K562 (cell line): Measurements from ENCODE around the gene GPER1. TPM values are rescaled to one million over a fixed set of nuclear protein-coding genes. Genes with fewer than 3 reads are reported as not detected.

Experiments
- ATAC-seq: fragments of 200-7000 bp; cut with Tn5 transposase; 3 replicates; pipeline ENCODE4 v1.9.1; 2020; ENCODE audit warnings: moderate library complexity
- BruUV-seq: library from RNA; stranded (reverse); fragments of 400-500 nt; replicated peaks from 2 replicates; lab custom pipeline; 2021; lab: Mats Ljungman, UMichigan
- CTCF ChIA-PET: fragments of 300-600 bp; formaldehyde crosslinking; extraction: SDS; loops from one replicate; lab custom pipeline; 2021; ENCODE audit warnings: low intra/inter-chr PET ratio; lab: Yijun Ruan, JAX
- POLR2A ChIA-PET: fragments of 300-600, 350-650 bp; sonication (Branson Sonifier 250); formaldehyde crosslinking; extraction: SDS; loops from one replicate; lab custom pipeline; 2021; ENCODE audit warnings: antibody characterized with exemption, inconsistent platforms; lab: Yijun Ruan, JAX
- DNase-seq, 4 experiments: peaks; one replicate each; pipeline versions ENCODE4 v3.0.0 to v3.0.0-alpha.2; 2011 to 2018; ENCODE audit warnings: low spot score in 3 of 4, mixed read lengths in 3 of 4; ENCODE audit errors: extremely low read depth in 1 of 4
- FAIRE-seq: peaks from 2 replicates; lab custom pipeline; 2011; peaks lifted over from hg19 to GRCh38; lab: Jason Lieb, UNC
- H2AFZ ChIP-seq: 2 replicates; pipeline ENCODE4 v1.6.0; 2011; ENCODE audit warnings: low read depth, low read length, control low read depth, inconsistent platforms
- H3K27ac ChIP-seq: fragments of 200-600 bp; 3 replicates; pipeline ENCODE4 v1.8.0; 2011; ENCODE audit warnings: low read depth, mild to moderate bottlenecking, control low read depth, inconsistent platforms, low read length, moderate library complexity, mixed read lengths; ENCODE audit errors: extremely low read depth
- H3K27me3 ChIP-seq, 2 experiments: fragments of 300-600 bp in 1 of 2; 2 replicates in 1 of 2; 3 replicates in 1 of 2; pipeline versions ENCODE4 v1.6.0 to v1.8.0; 2011; ENCODE audit warnings: inconsistent platforms in 2 of 2, low read length in 2 of 2, mild to moderate bottlenecking in 1 of 2, mixed read lengths in 1 of 2, moderate library complexity in 1 of 2; ENCODE audit not compliant: control insufficient read depth in 2 of 2, insufficient read depth in 2 of 2
- H3K36me3 ChIP-seq: fragments of 300-600 bp; 3 replicates; pipeline ENCODE4 v1.8.0; 2011; ENCODE audit warnings: mild to moderate bottlenecking, low read length, inconsistent platforms; ENCODE audit not compliant: control insufficient read depth, insufficient read depth
- H3K4me1 ChIP-seq, 2 experiments: fragments of 200-600 bp in 1 of 2; replicated peaks in 1 of 2; 2 replicates in 1 of 2; 3 replicates in 1 of 2; pipeline versions ENCODE4 v1.5.1 to v1.8.0; 2011; ENCODE audit warnings: inconsistent platforms in 2 of 2, low read length in 2 of 2, mild to moderate bottlenecking in 1 of 2, mixed read lengths in 1 of 2, moderate library complexity in 1 of 2; ENCODE audit not compliant: control insufficient read depth in 2 of 2, insufficient read depth in 2 of 2
- H3K4me2 ChIP-seq: 2 replicates; pipeline ENCODE4 v1.6.1; 2011; ENCODE audit warnings: low read length, control low read depth, inconsistent platforms, mixed read lengths; ENCODE audit not compliant: insufficient read depth
- H3K4me3 ChIP-seq: fragments of 200-600 bp; sonication (generic), shearing (Covaris generic); 2 replicates; pipeline ENCODE4 v1.5.1; 2016; ENCODE audit warnings: control low read depth, inconsistent platforms
- H3K79me2 ChIP-seq: fragments of 200-600 bp; 3 replicates; pipeline ENCODE4 v1.8.0; 2011; ENCODE audit warnings: low read length, inconsistent platforms; ENCODE audit not compliant: control insufficient read depth, insufficient read depth
- H3K9ac ChIP-seq, 2 experiments: 2 replicates each; pipeline versions ENCODE4 v1.6.0 to v1.6.1; 2011; ENCODE audit warnings: low read depth in 2 of 2, low read length in 2 of 2, control low read depth in 1 of 2, inconsistent platforms in 1 of 2, mild to moderate bottlenecking in 1 of 2, mixed read lengths in 1 of 2; ENCODE audit not compliant: insufficient read depth in 1 of 2
- H3K9me1 ChIP-seq: one replicate; pipeline ENCODE4 v1.6.0; 2011; ENCODE audit warnings: inconsistent platforms, mild to moderate bottlenecking, low read length, moderate library complexity; ENCODE audit not compliant: control insufficient read depth, insufficient read depth
- H3K9me3 ChIP-seq: replicated peaks from 2 replicates; pipeline ENCODE4 v1.5.1; 2011; ENCODE audit warnings: low read depth, low read length, inconsistent platforms; ENCODE audit not compliant: control insufficient read depth, insufficient read depth
- H4K20me1 ChIP-seq: replicated peaks from 2 replicates; pipeline ENCODE4 v1.6.1; 2011; ENCODE audit warnings: low read length, inconsistent platforms, mixed read lengths; ENCODE audit not compliant: control insufficient read depth, insufficient read depth
- ATF1 ChIP-seq, 2 experiments: fragments of 450-650 bp in 1 of 2; IDR thresholded peaks; 2 replicates each; pipeline ENCODE4 v1.6.1; 2016; ENCODE audit warnings: missing compliant biosample characterization in 1 of 2, missing genetic modification characterization in 1 of 2
- CCAR2 ChIP-seq: fragments of 200-400 bp; formaldehyde crosslinking; IDR thresholded peaks from 2 replicates; pipeline ENCODE4 v1.6.1; 2017; ENCODE audit warnings: mild to moderate bottlenecking, low read depth, low read length
- GTF2E2 ChIP-seq: fragments of 200-800 bp; sonication (Bioruptor generic); IDR thresholded peaks from 2 replicates; pipeline ENCODE4 v1.6.1; 2016; ENCODE audit warnings: missing genetic modification characterization, missing compliant biosample characterization
- HNRNPK ChIP-seq: fragments of 200-400 bp; formaldehyde crosslinking; IDR thresholded peaks from one replicate; pipeline ENCODE4 v1.6.1; 2018; ENCODE audit warnings: mild to moderate bottlenecking, low read depth, low read length; ENCODE audit not compliant: poor library complexity, severe bottlenecking
- ILK ChIP-seq: fragments of 450-650 bp; IDR thresholded peaks from 2 replicates; pipeline ENCODE4 v1.6.1; 2016; ENCODE audit warnings: missing genetic modification characterization, low read depth, mild to moderate bottlenecking, missing compliant biosample characterization, moderate library complexity, borderline replicate concordance
- NRF1 ChIP-seq, 2 experiments: fragments of 450-650 bp; IDR thresholded peaks in 1 of 2; conservative IDR thresholded peaks in 1 of 2; 2 replicates each; pipeline ENCODE4 v1.6.1; 2014; ENCODE audit warnings: mild to moderate bottlenecking in 2 of 2
- RBFOX2 ChIP-seq: fragments of 200-400 bp; formaldehyde crosslinking; IDR thresholded peaks from 2 replicates; pipeline ENCODE4 v1.6.1; 2017; ENCODE audit warnings: low read depth, mild to moderate bottlenecking, low read length, moderate library complexity
- TBL1XR1 ChIP-seq, 2 experiments: IDR thresholded peaks; 2 replicates each; pipeline ENCODE4 v1.6.1; 2012; ENCODE audit warnings: improper control_type of control experiment in 2 of 2, low read length in 2 of 2, mild to moderate bottlenecking in 1 of 2
- YBX1 ChIP-seq: fragments of 450-650 bp; IDR thresholded peaks from 2 replicates; pipeline ENCODE4 v1.7.1; 2016; ENCODE audit warnings: mild to moderate bottlenecking
- ZNF133 ChIP-seq: fragments of 250-450 bp; sonication (Bioruptor Pico); IDR thresholded peaks from 2 replicates; pipeline ENCODE4 v1.4.0; 2020; ENCODE audit warnings: mild to moderate bottlenecking
- ZNF395 ChIP-seq: fragments of 200-800 bp; sonication (Bioruptor generic); IDR thresholded peaks from 2 replicates; pipeline ENCODE4 v1.6.1; 2017; ENCODE audit warnings: missing genetic modification characterization, missing compliant biosample characterization
- ZNF584 ChIP-seq: fragments of 200-800 bp; sonication (Bioruptor generic); IDR thresholded peaks from 2 replicates; pipeline ENCODE4 v1.6.1; 2016; ENCODE audit warnings: low read depth, mild to moderate bottlenecking, missing genetic modification characterization, missing compliant biosample characterization
- WGBS: fragments of 100-300 bp; shearing (Covaris generic); methylation state at CpG from one replicate; pipeline ENCODE4 v1.1.6; 2016; ENCODE audit warnings: low coverage, mixed read lengths; ENCODE audit not compliant: insufficient coverage; ENCODE audit errors: missing lambda C conversion rate; 5-methylcytosine and 5-hydroxymethylcytosine counted together
- in situ Hi-C: fragments of 300-500 bp; cut with MboI; formaldehyde crosslinking; loops from 4 replicates; pipeline ENCODE4 v1.15.0; 2018; ENCODE audit warnings: inconsistent platforms, mixed read lengths
- intact Hi-C: fragments of 100-400 bp; cut with micrococcal nuclease; formaldehyde crosslinking; loops from 2 replicates; pipeline ENCODE4 v1.14.2; 2022
- polyA plus RNA-seq, 8 experiments: library from polyadenylated mRNA; depleted of rRNA in 4 of 8; stranded (reverse) in 5 of 8; unstranded in 3 of 8; fragments of >200 nt; fragmentation: Nextera tagmentation in 2 of 8; fragmentation: Illumina TruSeq in 1 of 8; extraction: Ambion mirVana in 2 of 8; extraction: Trizol in 1 of 8; gene quantifications; 2 replicates each; pipeline versions ENCODE4 v1.2.1 to v1.2.3, GENCODE V29; 2011 to 2014; ENCODE audit warnings: inconsistent platforms in 1 of 8, missing spikeins in 1 of 8
- total RNA-seq, 7 experiments: library from RNA; depleted of rRNA in 6 of 7; stranded (reverse); fragments of >200 nt in 6 of 7; fragmentation: Illumina TruSeq in 2 of 7; extraction: Trizol in 2 of 7; gene quantifications; 2 replicates each; pipeline versions ENCODE4 v1.2.1 to v1.2.3, GENCODE V29; 2011 to 2021; ENCODE audit warnings: low replicate concordance in 1 of 7
- TF ChIP-seq, protein P1 (sequence below): fragments of 450-650 bp; formaldehyde crosslinking; IDR thresholded peaks from 2 replicates; pipeline ENCODE4 v1.4.0; 2020; ENCODE audit warnings: mild to moderate bottlenecking, moderate library complexity
- TF ChIP-seq, protein P2 (sequence below): fragments of 450-650 bp; formaldehyde crosslinking; IDR thresholded peaks from 2 replicates; pipeline ENCODE4 v1.4.0; 2020; ENCODE audit warnings: mild to moderate bottlenecking, mixed read lengths
- TF ChIP-seq, protein P3 (sequence below): fragments of 450-650 bp; IDR thresholded peaks from 2 replicates; pipeline ENCODE4 v1.6.1; 2018; ENCODE audit warnings: mild to moderate bottlenecking, low read depth; ENCODE audit not compliant: partially characterized antibody

GPER1 gene
- total and polyA plus RNA-seq, 9 of the 15 experiments (the other 6 are each of a cell fraction or from before 2014, with no cell fraction given), result 0.04 to 0.09 (median 0.08) TPM; not detected in 6

DNA sequence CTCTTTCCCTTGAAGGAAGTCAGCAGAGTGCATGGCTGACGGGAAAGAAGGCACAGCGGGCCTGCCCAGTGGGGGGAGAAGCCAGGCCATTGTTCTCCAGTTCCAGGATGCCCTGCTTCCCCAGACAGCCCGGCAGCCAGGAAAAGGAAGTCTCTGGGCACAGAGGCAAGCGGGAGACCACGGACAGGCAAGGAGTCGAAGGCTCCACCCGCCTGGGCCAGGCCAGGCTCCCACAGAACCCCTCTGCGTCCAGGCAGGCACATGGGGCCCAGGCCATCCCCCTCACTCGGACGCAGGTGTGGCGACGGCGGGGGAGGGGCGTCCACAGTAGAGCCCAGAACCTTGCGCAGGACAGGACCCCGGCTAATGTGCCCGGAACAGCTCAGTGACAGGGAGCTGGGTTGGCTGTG, 34.9 kb upstream of the GPER1 start:
- H3K27me3 ChIP-seq, result no peaks in the 10 kb centered on the region
- WGBS, result 85% methylated on average over 8 of the region's 17 CpGs
- BruUV-seq, result no TSS peak
- H3K36me3 ChIP-seq, result peaks cover 2% of the 10 kb centered on the region; the same call in 1 of the 3 replicates
- no peak overlapping the region for H3K4me3 ChIP-seq
- intact Hi-C loops (no loop called here), in situ Hi-C loops (no loop called here)
- H3K27ac ChIP-seq, result no peak overlapping the region
- no peak for ATAC-seq
- no peak for FAIRE-seq
- H3K4me2 ChIP-seq, result no peak overlapping the region
- peaks cover 20 to 82% of the 10 kb centered on the region in 2 experiments for H3K4me1 ChIP-seq
- peak overlapping the region in 1 of 2 experiments; percentile 65; a peak in 1 of 4 replicates for H3K9ac ChIP-seq
- peaks cover 10% of the 10 kb centered on the region; the same call in 1 of the 3 replicates for H3K79me2 ChIP-seq
- H4K20me1 ChIP-seq, result no peaks in the 10 kb centered on the region; the same call in 1 of the 2 replicates
- H2AFZ ChIP-seq, result no peak overlapping the region
- H3K9me3 ChIP-seq, result no peaks in the 10 kb centered on the region
- DNase-seq, result no peak
- no peaks in the 10 kb centered on the region for H3K9me1 ChIP-seq
- CTCF ChIA-PET, result no interaction called here
- POLR2A ChIA-PET, result interaction anchor here (0.6 kb wide), 3 partner anchors 13 to 365 kb away, joined by 3 to 5 read pairs (median 5); no protein-coding TSS in a partner anchor
- TF ChIP-seq, protein P1, sequence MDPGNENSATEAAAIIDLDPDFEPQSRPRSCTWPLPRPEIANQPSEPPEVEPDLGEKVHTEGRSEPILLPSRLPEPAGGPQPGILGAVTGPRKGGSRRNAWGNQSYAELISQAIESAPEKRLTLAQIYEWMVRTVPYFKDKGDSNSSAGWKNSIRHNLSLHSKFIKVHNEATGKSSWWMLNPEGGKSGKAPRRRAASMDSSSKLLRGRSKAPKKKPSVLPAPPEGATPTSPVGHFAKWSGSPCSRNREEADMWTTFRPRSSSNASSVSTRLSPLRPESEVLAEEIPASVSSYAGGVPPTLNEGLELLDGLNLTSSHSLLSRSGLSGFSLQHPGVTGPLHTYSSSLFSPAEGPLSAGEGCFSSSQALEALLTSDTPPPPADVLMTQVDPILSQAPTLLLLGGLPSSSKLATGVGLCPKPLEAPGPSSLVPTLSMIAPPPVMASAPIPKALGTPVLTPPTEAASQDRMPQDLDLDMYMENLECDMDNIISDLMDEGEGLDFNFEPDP, result no peak
- no peak for TF ChIP-seq ZNF133 (CRISPR knock-in tag)
- TF ChIP-seq TBL1XR1 (IDR thresholded peaks at IDR 0.05; ENCODE audit: low read length in 2 of 2), result no peak
- no peak for TF ChIP-seq NRF1 (conservative IDR thresholded peaks at IDR 0.05 in 1 of 2, IDR thresholded peaks at IDR 0.05 in 1 of 2)
- no peak for TF ChIP-seq HNRNPK
- no peak for TF ChIP-seq ZNF395 (CRISPR knock-in tag)
- no peak for TF ChIP-seq CCAR2
- TF ChIP-seq ILK (tag), result no peak
- no peak for TF ChIP-seq GTF2E2 (tag)
- TF ChIP-seq ATF1 (CRISPR knock-in tag; IDR thresholded peaks at IDR 0.05), result no peak
- TF ChIP-seq ATF1 (tag; IDR thresholded peaks at IDR 0.05), result no peak
- TF ChIP-seq, protein P2, sequence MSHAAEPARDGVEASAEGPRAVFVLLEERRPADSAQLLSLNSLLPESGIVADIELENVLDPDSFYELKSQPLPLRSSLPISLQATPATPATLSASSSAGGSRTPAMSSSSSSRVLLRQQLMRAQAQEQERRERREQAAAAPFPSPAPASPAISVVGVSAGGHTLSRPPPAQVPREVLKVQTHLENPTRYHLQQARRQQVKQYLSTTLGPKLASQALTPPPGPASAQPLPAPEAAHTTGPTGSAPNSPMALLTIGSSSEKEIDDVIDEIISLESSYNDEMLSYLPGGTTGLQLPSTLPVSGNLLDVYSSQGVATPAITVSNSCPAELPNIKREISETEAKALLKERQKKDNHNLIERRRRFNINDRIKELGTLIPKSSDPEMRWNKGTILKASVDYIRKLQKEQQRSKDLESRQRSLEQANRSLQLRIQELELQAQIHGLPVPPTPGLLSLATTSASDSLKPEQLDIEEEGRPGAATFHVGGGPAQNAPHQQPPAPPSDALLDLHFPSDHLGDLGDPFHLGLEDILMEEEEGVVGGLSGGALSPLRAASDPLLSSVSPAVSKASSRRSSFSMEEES, result no peak
- no peak for TF ChIP-seq YBX1
- TF ChIP-seq, protein P3, sequence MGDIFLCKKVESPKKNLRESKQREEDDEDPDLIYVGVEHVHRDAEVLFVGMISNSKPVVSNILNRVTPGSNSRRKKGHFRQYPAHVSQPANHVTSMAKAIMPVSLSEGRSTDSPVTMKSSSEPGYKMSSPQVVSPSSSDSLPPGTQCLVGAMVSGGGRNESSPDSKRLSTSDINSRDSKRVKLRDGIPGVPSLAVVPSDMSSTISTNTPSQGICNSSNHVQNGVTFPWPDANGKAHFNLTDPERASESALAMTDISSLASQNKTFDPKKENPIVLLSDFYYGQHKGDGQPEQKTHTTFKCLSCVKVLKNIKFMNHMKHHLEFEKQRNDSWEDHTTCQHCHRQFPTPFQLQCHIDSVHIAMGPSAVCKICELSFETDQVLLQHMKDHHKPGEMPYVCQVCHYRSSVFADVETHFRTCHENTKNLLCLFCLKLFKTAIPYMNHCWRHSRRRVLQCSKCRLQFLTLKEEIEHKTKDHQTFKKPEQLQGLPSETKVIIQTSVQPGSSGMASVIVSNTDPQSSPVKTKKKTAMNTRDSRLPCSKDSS, result no peak
- no peak for TF ChIP-seq RBFOX2
- TF ChIP-seq ZNF584, result no peak
